GM23338 (cell line): ENCODE data around the gene PLA2G4F. TPM values are rescaled to one million over a fixed set of nuclear protein-coding genes. Genes with fewer than 3 reads are reported as not detected.

Source experiments
- ATAC-seq: fragments of 200-7000 bp; cut with Tn5 transposase; 3 replicates; pipeline ENCODE4 v1.9.1; 2020
- DNase-seq: peaks from one replicate; pipeline ENCODE4 v3.0.0-alpha.2; 2015; ENCODE audit warnings: low spot score
- H2AFZ ChIP-seq: fragments of 200-600 bp; sonication (generic); 2 replicates; pipeline ENCODE4 v1.8.0; 2016; ENCODE audit warnings: antibody characterized with exemption, mild to moderate bottlenecking, moderate library complexity
- H3F3A ChIP-seq: fragments of 200-600 bp; sonication (generic); replicated peaks from 2 replicates; pipeline ENCODE4 v1.8.0; 2017; ENCODE audit warnings: antibody characterized with exemption, mixed run types, low read depth
- H3K27ac ChIP-seq: fragments of 200-600 bp; sonication (generic); 2 replicates; pipeline ENCODE4 v1.6.1; 2016; ENCODE audit warnings: low read depth
- H3K27me3 ChIP-seq: fragments of 200-600 bp; sonication (generic); 2 replicates; pipeline ENCODE4 v1.8.0; 2016; ENCODE audit warnings: mild to moderate bottlenecking, mixed run types, moderate library complexity; ENCODE audit not compliant: insufficient read depth
- H3K36me3 ChIP-seq: fragments of 200-600 bp; sonication (generic); 2 replicates; pipeline ENCODE4 v1.8.0; 2016; ENCODE audit warnings: mild to moderate bottlenecking; ENCODE audit not compliant: insufficient read depth
- H3K4me1 ChIP-seq: fragments of 200-600 bp; sonication (generic); 2 replicates; pipeline ENCODE4 v1.8.0; 2016; ENCODE audit warnings: mild to moderate bottlenecking, moderate library complexity; ENCODE audit not compliant: insufficient read depth
- H3K4me2 ChIP-seq: fragments of 200-600 bp; sonication (generic); 2 replicates; pipeline ENCODE4 v1.7.1; 2017; ENCODE audit warnings: mixed run types
- H3K4me3 ChIP-seq: fragments of 200-600 bp; sonication (generic); 2 replicates; pipeline ENCODE4 v1.6.1; 2016; ENCODE audit warnings: mixed run types
- H3K79me2 ChIP-seq: fragments of 200-600 bp; sonication (generic); replicated peaks from 2 replicates; pipeline ENCODE4 v1.8.0; 2017; ENCODE audit warnings: mild to moderate bottlenecking; ENCODE audit not compliant: insufficient read depth
- H3K9me2 ChIP-seq: fragments of 200-600 bp; sonication (generic); 2 replicates; pipeline ENCODE4 v1.8.0; 2017; ENCODE audit not compliant: insufficient read depth
- H4K20me1 ChIP-seq: fragments of 200-600 bp; sonication (generic); replicated peaks from 2 replicates; pipeline ENCODE4 v1.8.0; 2017; ENCODE audit warnings: mild to moderate bottlenecking; ENCODE audit not compliant: insufficient read depth
- H3K27ac Mint-ChIP-seq: 2 replicates; pipeline ENCODE4 v1.8.0; 2020; ENCODE audit warnings: inconsistent platforms, mild to moderate bottlenecking, moderate library complexity, mixed read lengths
- H3K27me3 Mint-ChIP-seq: 3 replicates; pipeline ENCODE4 v1.8.0; 2022; ENCODE audit warnings: low read depth, mild to moderate bottlenecking, moderate library complexity, mixed read lengths, inconsistent platforms; ENCODE audit not compliant: insufficient read depth, poor library complexity
- H3K36me3 Mint-ChIP-seq: 3 replicates; pipeline ENCODE4 v1.8.0; 2021; ENCODE audit warnings: low read depth, mild to moderate bottlenecking, inconsistent platforms, moderate library complexity, mixed read lengths
- H3K4me1 Mint-ChIP-seq: 3 replicates; pipeline ENCODE4 v1.8.0; 2020; ENCODE audit warnings: mild to moderate bottlenecking, inconsistent platforms, mixed read lengths
- H3K4me3 Mint-ChIP-seq: 3 replicates; pipeline ENCODE4 v1.8.0; 2021; ENCODE audit warnings: moderate library complexity, mild to moderate bottlenecking, inconsistent platforms, mixed read lengths
- H3K9me3 Mint-ChIP-seq: 3 replicates; pipeline ENCODE4 v1.8.0; 2020; ENCODE audit warnings: moderate library complexity, mild to moderate bottlenecking, inconsistent platforms, mixed read lengths
- CREB1 ChIP-seq: fragments of 250-450 bp; sonication (Bioruptor Pico); IDR thresholded peaks from 2 replicates; pipeline ENCODE4 v1.5.0; 2020; ENCODE audit warnings: low read depth, mild to moderate bottlenecking, moderate library complexity
- ETS1 ChIP-seq: IDR thresholded peaks from 2 replicates; pipeline ENCODE4 v1.6.1; 2016; ENCODE audit warnings: antibody characterized with exemption
- EZH2 ChIP-seq: fragments of 200-600 bp; sonication (generic); IDR thresholded peaks from one replicate; pipeline ENCODE4 v1.8.0; 2017; ENCODE audit warnings: antibody characterized with exemption, mild to moderate bottlenecking, low read depth; ENCODE audit not compliant: unreplicated experiment
- EZH2phosphoT487 ChIP-seq: fragments of 200-600 bp; sonication (generic); IDR thresholded peaks from one replicate; pipeline ENCODE4 v1.8.1; 2018; ENCODE audit warnings: antibody characterized with exemption; ENCODE audit not compliant: unreplicated experiment
- JUNB ChIP-seq: IDR thresholded peaks from one replicate; pipeline ENCODE4 v1.6.1; 2016; ENCODE audit warnings: antibody characterized with exemption; ENCODE audit not compliant: unreplicated experiment
- NANOG ChIP-seq: IDR thresholded peaks from 2 replicates; pipeline ENCODE4 v1.6.1; 2016; ENCODE audit warnings: antibody characterized with exemption, borderline replicate concordance
- POLR2AphosphoS5 ChIP-seq: IDR thresholded peaks from 2 replicates; pipeline ENCODE4 v1.6.1; 2016; ENCODE audit warnings: antibody characterized with exemption, low read depth
- STAT1 ChIP-seq: IDR thresholded peaks from one replicate; pipeline ENCODE4 v1.6.1; 2016; ENCODE audit warnings: antibody characterized with exemption; ENCODE audit not compliant: unreplicated experiment
- ZNF114 ChIP-seq: fragments of 250-450 bp; sonication (Bioruptor Pico); IDR thresholded peaks from 2 replicates; pipeline ENCODE4 v1.5.0; 2020; ENCODE audit warnings: mild to moderate bottlenecking, moderate library complexity
- ZNF331 ChIP-seq: fragments of 250-450 bp; sonication (Bioruptor Pico); IDR thresholded peaks from 2 replicates; pipeline ENCODE4 v1.5.0; 2020; ENCODE audit warnings: low read depth, mild to moderate bottlenecking, moderate library complexity
- polyA plus RNA-seq: library from polyadenylated mRNA; unstranded; fragments of >200 nt; fragmentation: Nextera tagmentation; extraction: Ambion mirVana; gene quantifications from 2 replicates; pipeline ENCODE4 v1.2.1, GENCODE V29; 2016
- total RNA-seq: library from RNA; depleted of rRNA; stranded (reverse); fragments of >200 nt; shearing (Covaris generic); gene quantifications from 2 replicates; pipeline ENCODE4 v1.2.3, GENCODE V29; 2014
- TF ChIP-seq, protein P1 (sequence below), 2 experiments: fragments of 200-600 bp in 1 of 2; sonication (generic) in 1 of 2; conservative IDR thresholded peaks; 2 replicates each; pipeline versions ENCODE4 v1.5.1 to v1.6.1; 2016 to 2017; ENCODE audit warnings: antibody characterized with exemption in 2 of 2, low read depth in 2 of 2, mild to moderate bottlenecking in 2 of 2, moderate library complexity in 1 of 2
- TF ChIP-seq, protein P2 (sequence below): fragments of 250-450 bp; sonication (Bioruptor Pico); IDR thresholded peaks from 2 replicates; pipeline ENCODE4 v1.5.0; 2020; ENCODE audit warnings: mild to moderate bottlenecking, moderate library complexity
- TF ChIP-seq, protein P3 (sequence below): IDR thresholded peaks from one replicate; pipeline ENCODE4 v1.6.1; 2018; ENCODE audit warnings: antibody characterized with exemption; ENCODE audit not compliant: unreplicated experiment

PLA2G4F gene
- total and polyA plus RNA-seq, 2 experiments from 2014 or later: not detected

DNA sequence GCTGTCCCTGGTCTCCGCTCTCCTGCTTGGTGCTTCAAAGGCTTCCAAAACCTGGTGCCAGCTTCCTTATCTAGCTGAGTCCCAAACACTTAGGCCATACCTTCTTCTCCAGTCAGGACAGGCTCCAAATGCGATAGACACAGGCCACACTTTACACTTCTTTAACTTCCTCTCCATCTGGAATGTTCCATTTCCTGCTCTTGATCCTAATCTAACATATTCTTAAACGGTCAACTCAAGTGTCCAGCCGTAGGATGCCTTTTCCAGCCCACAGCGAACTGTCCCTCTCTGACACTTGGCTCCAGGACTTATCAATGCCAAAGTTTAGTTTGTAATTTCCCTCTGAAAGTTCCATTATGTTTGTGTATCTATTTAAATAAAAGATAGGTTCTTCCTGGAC, 19.2 kb upstream of the PLA2G4F start:
- peaks cover 53% of the 10 kb centered on the region for H3K36me3 Mint-ChIP-seq
- H3K4me1 Mint-ChIP-seq: no peaks in the 10 kb centered on the region
- no peak overlapping the region for H3K27ac Mint-ChIP-seq
- Histone ChIP-seq H3K36me3 (peaks cover 6% of the 10 kb centered on the region), H2AFZ (no peak overlapping the region), H3K79me2 (no peaks in the 10 kb centered on the region), H4K20me1 (no peaks in the 10 kb centered on the region), H3K27ac (no peak overlapping the region), H3F3A (no peaks in the 10 kb centered on the region), H3K4me2 (no peak overlapping the region), H3K4me3 (no peak overlapping the region), H3K27me3 (no peaks in the 10 kb centered on the region), H3K9me2 (no peaks in the 10 kb centered on the region), H3K4me1 (no peaks in the 10 kb centered on the region)
- DNase-seq (no peak), ATAC-seq (no peak)
- H3K9me3 Mint-ChIP-seq: no peaks in the 10 kb centered on the region
- H3K4me3 Mint-ChIP-seq: no peak overlapping the region
- no peak for TF ChIP-seq POLR2AphosphoS5
- no peak for TF ChIP-seq JUNB
- TF ChIP-seq, protein P1, sequence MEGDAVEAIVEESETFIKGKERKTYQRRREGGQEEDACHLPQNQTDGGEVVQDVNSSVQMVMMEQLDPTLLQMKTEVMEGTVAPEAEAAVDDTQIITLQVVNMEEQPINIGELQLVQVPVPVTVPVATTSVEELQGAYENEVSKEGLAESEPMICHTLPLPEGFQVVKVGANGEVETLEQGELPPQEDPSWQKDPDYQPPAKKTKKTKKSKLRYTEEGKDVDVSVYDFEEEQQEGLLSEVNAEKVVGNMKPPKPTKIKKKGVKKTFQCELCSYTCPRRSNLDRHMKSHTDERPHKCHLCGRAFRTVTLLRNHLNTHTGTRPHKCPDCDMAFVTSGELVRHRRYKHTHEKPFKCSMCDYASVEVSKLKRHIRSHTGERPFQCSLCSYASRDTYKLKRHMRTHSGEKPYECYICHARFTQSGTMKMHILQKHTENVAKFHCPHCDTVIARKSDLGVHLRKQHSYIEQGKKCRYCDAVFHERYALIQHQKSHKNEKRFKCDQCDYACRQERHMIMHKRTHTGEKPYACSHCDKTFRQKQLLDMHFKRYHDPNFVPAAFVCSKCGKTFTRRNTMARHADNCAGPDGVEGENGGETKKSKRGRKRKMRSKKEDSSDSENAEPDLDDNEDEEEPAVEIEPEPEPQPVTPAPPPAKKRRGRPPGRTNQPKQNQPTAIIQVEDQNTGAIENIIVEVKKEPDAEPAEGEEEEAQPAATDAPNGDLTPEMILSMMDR (conservative IDR thresholded peaks at IDR 0.05; ENCODE audit: low read depth in 2 of 2): no peak
- TF ChIP-seq, protein P2, sequence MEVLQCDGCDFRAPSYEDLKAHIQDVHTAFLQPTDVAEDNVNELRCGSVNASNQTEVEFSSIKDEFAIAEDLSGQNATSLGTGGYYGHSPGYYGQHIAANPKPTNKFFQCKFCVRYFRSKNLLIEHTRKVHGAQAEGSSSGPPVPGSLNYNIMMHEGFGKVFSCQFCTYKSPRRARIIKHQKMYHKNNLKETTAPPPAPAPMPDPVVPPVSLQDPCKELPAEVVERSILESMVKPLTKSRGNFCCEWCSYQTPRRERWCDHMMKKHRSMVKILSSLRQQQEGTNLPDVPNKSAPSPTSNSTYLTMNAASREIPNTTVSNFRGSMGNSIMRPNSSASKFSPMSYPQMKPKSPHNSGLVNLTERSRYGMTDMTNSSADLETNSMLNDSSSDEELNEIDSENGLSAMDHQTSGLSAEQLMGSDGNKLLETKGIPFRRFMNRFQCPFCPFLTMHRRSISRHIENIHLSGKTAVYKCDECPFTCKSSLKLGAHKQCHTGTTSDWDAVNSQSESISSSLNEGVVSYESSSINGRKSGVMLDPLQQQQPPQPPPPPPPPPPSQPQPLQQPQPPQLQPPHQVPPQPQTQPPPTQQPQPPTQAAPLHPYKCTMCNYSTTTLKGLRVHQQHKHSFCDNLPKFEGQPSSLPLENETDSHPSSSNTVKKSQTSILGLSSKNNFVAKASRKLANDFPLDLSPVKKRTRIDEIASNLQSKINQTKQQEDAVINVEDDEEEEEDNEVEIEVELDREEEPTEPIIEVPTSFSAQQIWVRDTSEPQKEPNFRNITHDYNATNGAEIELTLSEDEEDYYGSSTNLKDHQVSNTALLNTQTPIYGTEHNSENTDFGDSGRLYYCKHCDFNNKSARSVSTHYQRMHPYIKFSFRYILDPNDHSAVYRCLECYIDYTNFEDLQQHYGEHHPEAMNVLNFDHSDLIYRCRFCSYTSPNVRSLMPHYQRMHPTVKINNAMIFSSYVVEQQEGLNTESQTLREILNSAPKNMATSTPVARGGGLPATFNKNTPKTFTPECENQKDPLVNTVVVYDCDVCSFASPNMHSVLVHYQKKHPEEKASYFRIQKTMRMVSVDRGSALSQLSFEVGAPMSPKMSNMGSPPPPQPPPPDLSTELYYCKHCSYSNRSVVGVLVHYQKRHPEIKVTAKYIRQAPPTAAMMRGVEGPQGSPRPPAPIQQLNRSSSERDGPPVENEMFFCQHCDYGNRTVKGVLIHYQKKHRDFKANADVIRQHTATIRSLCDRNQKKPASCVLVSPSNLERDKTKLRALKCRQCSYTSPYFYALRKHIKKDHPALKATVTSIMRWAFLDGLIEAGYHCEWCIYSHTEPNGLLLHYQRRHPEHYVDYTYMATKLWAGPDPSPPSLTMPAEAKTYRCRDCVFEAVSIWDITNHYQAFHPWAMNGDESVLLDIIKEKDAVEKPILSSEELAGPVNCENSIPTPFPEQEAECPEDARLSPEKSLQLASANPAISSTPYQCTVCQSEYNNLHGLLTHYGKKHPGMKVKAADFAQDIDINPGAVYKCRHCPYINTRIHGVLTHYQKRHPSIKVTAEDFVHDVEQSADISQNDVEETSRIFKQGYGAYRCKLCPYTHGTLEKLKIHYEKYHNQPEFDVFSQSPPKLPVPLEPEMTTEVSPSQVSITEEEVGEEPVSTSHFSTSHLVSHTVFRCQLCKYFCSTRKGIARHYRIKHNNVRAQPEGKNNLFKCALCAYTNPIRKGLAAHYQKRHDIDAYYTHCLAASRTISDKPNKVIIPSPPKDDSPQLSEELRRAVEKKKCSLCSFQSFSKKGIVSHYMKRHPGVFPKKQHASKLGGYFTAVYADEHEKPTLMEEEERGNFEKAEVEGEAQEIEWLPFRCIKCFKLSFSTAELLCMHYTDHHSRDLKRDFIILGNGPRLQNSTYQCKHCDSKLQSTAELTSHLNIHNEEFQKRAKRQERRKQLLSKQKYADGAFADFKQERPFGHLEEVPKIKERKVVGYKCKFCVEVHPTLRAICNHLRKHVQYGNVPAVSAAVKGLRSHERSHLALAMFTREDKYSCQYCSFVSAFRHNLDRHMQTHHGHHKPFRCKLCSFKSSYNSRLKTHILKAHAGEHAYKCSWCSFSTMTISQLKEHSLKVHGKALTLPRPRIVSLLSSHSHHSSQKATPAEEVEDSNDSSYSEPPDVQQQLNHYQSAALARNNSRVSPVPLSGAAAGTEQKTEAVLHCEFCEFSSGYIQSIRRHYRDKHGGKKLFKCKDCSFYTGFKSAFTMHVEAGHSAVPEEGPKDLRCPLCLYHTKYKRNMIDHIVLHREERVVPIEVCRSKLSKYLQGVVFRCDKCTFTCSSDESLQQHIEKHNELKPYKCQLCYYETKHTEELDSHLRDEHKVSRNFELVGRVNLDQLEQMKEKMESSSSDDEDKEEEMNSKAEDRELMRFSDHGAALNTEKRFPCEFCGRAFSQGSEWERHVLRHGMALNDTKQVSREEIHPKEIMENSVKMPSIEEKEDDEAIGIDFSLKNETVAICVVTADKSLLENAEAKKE (CRISPR knock-in tag): no peak
- TF ChIP-seq NANOG: no peak
- no peak for TF ChIP-seq EZH2
- no peak for TF ChIP-seq ETS1
- no peak for TF ChIP-seq ZNF331 (CRISPR knock-in tag)
- no peak for TF ChIP-seq EZH2phosphoT487
- TF ChIP-seq ZNF114: no peak
- TF ChIP-seq, protein P3, sequence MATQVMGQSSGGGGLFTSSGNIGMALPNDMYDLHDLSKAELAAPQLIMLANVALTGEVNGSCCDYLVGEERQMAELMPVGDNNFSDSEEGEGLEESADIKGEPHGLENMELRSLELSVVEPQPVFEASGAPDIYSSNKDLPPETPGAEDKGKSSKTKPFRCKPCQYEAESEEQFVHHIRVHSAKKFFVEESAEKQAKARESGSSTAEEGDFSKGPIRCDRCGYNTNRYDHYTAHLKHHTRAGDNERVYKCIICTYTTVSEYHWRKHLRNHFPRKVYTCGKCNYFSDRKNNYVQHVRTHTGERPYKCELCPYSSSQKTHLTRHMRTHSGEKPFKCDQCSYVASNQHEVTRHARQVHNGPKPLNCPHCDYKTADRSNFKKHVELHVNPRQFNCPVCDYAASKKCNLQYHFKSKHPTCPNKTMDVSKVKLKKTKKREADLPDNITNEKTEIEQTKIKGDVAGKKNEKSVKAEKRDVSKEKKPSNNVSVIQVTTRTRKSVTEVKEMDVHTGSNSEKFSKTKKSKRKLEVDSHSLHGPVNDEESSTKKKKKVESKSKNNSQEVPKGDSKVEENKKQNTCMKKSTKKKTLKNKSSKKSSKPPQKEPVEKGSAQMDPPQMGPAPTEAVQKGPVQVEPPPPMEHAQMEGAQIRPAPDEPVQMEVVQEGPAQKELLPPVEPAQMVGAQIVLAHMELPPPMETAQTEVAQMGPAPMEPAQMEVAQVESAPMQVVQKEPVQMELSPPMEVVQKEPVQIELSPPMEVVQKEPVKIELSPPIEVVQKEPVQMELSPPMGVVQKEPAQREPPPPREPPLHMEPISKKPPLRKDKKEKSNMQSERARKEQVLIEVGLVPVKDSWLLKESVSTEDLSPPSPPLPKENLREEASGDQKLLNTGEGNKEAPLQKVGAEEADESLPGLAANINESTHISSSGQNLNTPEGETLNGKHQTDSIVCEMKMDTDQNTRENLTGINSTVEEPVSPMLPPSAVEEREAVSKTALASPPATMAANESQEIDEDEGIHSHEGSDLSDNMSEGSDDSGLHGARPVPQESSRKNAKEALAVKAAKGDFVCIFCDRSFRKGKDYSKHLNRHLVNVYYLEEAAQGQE: no peak
- no peak for TF ChIP-seq STAT1
- TF ChIP-seq CREB1 (CRISPR knock-in tag): no peak
- H3K27me3 Mint-ChIP-seq: no peaks in the 10 kb centered on the region
